Stimulated activated CD8-positive, alpha-beta memory T cell treated with anti-CD3 and anti-CD28 coated beads, Interleukin-2, amount 100 ng/mL, for 48 hours (primary cell): ENCODE measurements around the gene POLH.

Experiments
- DNase-seq, 2 donors: peaks; one replicate each; pipeline ENCODE4 v3.0.0-alpha.2; 2020; ENCODE audit warnings: low read depth in 2 of 2

The POLH gene

DNA sequence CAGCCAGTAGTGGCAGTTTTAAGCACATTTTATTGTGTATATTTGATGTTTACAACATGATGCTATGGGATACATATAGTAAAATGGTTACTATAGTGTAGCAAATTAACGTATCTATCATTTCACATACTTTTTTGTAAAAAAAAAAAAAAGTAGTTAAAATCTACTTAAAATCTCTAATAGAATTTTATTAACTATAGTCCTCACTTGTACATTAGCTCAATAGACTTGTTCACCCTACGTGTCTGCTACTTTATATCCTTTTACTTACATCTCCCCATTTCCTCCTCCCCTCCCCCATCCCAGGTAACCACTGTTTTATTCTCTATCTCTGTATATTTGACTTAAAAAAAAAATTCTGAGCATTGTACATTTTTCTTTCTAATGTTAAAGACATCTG lies 30.0 kb downstream of the POLH start:
- no peak for DNase-seq

DNA sequence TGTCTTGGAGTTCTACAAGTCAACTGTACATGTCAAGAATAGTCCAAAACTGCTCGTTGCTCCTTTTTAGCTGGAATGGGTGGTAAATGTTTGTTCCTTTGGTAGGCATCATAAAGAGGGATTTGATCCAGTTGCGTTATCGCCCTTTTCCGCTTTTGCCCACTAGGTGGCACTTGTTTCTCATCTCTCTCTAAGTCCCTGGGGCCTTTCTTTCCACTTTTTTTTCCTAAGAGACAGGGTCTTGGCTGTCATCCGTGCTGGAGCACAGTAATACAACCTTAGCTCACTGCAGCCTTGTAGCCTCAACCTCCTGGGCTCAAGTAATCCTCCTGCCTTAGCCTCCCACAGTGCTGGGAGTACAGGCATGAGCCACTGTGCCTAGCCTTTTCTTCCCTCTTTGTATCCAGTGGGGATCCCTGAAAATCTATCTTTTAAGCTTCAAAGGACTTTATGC lies 32.4 kb downstream of the POLH start:
- DNase-seq: peak; percentile 25 to 45

DNA sequence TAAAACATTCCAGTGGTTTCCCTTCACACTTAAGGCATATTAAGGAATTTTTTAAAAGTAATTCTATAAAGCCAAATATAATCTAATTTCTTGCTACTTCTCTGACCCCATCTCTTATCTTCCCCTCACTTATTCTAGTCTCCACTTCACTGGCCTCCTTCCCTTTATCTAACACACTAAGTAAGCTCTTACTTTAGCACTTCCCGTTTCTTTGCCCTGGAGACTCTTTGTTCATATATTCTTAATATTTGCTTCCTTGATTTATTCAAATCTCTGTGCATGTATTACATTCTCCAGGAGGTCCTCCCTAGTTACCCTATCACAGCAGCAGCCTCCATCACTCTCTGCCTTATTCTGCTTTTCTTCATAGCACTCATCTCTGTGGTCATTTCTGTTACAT lies 32.8 kb downstream of the POLH start:
- DNase-seq: no peak

DNA sequence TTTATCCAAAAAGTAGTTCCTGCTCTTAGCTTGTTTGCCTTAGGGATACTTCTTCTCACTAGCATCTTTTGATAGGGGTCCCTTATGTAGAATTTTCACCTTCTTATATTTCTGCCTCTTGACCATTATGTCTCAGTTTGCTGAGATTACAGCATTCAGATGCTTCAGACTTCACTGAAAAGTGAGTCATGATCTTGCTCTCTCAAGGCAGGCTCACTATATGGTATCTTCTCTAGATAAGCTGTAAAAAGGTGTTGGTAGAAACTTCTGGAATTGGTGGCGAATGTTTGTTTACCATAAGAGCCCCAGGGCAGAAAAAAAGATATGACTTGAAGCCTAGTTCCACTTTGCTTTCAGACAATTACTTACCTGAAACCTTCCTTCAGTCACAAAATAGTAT lies 33.4 kb downstream of the POLH start:
- DNase-seq: no peak

DNA sequence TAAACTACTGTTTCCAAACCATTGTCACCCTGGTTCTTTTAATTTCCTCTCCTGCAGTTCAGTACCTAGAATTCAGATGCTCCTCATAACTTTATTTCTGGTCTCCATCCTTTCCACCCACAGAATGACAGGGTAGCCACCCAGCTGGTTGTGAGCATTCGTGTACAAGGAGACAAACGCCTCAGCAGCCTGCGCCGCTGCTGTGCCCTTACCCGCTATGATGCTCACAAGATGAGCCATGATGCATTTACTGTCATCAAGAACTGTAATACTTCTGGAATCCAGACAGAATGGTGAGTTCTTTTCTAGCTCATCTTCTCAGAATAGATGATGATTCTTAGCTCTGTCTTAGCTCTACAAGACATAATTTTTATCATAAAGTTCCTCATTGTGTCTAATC lies 34.4 kb downstream of the POLH start:
- DNase-seq: no peak

DNA sequence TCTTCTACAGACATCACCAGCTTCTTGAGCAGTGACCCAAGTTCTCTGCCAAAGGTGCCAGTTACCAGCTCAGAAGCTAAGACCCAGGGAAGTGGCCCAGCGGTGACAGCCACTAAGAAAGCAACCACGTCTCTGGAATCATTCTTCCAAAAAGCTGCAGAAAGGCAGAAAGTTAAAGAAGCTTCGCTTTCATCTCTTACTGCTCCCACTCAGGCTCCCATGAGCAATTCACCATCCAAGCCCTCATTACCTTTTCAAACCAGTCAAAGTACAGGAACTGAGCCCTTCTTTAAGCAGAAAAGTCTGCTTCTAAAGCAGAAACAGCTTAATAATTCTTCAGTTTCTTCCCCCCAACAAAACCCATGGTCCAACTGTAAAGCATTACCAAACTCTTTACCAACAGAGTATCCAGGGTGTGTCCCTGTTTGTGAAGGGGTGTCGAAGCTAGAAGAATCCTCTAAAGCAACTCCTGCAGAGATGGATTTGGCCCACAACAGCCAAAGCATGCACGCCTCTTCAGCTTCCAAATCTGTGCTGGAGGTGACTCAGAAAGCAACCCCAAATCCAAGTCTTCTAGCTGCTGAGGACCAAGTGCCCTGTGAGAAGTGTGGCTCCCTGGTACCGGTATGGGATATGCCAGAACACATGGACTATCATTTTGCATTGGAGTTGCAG lies 37.9 kb downstream of the POLH start:
- no peak for DNase-seq

DNA sequence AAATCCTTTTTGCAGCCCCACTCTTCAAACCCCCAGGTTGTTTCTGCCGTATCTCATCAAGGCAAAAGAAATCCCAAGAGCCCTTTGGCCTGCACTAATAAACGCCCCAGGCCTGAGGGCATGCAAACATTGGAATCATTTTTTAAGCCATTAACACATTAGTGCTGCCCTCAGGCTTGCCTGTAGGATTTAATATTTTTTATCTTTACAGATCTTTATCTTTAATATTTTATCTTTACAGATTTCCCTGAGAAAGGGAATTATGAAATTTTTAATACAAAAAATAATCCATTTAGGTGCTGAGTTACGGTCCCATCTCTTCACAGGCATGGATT lies 38.4 kb downstream of the POLH start:
- DNase-seq: no peak

DNA sequence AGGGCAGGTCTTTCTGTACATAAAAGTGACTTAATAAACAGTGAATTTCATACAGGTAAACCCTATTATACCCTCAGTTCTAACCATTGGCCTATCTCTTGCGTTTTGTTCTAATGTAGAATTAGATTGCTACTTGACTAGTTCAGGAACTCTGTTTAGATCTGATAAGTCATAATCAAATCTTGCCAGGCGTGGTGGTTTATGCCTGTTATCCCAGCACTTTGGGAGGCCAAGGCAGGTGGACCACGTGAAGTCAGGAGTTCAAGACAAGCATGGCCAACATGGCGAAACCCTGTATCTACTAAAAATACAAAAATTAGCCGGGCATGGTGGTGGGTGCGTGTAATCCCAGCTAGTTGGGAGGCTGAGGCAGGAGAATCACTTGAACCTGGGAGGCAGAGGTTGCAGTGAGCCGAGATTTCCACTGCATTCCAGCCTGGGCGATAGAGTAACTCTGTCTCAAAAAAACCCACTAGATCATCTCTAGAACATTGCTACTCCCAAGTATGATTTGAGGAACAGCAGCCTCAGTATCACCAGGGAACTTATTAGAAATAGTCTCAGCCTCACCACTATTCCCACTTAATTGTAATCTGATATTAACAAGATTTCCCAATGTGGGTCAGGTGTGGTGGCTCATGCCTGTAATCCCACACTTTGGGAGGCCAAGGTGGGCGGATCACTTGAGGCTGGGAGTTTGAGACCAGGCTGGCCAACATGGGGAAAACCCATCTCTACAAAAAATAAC lies 40.9 kb downstream of the POLH start:
- no peak for DNase-seq

DNA sequence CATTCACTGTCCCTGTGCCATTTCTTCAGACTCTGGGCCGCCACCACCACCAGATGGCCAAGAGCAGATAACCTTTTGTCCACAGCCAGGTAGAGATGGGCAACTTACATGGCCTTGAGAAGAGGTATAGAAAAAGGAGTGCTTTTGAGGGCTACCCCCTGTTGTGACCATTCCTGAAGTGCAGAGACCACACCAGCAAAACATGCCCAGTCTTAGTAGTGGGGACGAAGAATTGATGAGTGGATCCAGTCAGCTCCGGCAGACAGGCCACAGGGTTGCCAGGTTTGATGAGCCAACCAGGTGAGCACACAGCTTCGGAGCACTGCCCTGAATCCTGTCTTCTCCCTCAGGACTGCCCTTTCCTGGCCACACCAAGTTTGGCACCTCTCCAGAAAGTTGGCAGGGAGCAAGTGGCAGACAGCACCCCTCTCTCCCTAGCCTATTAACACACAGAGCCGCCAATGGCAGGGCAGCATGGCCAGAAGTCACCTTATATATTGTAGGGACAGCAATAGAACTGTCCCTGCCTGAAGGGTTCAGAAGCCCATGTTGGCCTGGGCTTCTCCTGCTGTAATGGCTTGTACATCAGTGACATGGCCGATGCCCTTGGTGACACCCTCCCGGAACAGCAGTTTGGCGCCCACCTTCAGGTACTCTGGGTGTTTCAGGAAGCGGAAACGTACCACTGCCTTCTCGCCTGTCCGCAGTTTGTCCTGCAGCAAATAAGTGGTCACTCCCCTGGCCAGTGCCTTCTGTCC lies 45.3 kb downstream of the POLH start:
- no peak for DNase-seq

DNA sequence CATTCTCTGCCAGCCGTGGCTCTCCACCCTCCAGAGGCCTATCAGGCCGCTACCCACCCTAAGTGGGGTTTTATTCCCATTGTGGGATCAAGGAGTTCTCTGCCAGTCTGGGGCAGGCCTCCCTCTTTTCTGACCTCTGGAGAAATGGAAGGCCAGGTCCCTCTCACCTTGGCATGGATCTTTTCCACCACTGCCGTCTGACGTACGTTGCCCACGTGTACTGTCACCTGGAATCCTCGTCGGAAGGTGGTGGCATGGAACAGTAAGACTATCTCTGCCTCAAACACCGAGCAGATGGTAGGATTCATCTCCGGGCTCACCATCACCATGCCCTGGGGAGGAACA lies 45.8 kb downstream of the POLH start:
- no peak for DNase-seq

DNA sequence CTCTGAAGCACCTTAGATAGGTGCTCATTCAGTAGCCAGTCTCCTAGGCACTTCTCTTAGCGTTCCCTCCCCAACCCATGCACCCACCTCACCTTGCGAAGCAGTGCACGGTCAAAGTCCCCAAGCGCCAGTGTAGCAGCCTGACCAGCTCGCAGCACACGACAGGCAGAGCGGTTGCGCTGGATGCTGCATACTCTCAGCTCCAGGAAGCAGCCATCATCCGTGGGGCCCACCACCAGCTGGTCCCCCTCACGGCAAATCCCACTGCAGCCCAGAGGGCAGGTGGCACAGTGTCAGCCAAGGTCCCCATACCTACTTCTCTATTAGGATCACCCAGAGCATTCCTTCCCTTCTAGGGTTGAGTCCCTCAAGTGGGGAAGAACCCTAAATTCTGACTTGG lies 46.6 kb downstream of the POLH start:
- DNase-seq: no peak

DNA sequence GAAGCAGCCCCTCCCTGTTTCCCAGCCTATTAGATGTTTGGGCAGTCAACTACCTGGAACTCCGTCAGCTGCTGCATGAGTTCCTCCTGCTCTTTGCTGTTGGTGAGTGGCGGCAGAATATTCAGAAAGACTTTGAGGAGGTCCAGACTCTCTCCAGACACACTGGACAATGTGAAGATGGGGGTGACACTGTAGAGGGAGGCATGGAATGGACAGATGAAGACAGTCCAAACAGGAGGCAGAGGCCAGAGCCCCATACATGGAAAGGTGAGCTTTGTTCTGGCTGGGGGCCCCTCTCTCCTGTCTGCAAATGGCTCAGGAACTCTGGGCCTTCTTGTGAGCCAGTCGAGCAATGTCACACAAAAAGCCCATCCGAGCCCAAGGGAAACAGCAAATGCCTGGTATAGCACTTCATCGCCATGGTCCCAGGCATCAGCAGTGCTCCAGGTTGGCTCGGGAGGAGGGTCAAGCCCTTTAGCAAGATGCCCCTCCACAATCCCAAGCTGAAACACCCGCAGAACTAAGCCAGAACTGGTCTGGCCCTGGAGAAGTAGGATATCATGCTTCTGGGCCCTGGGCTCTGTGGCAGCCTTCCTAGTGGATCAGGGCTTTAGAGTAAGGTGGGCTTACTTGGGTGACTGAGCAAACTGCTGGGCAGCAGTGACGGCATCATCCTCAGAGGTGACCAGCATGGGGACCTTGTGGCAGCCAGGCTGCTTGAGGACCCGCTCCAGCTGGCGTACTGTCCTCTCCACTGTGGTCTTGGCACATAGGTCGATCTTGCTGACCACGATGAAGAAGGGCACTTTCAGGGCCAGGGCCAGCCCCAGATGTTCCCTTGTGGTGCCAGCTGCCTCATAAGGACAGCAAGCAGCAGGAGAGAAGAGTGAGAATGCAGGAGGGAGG lies 48.1 kb downstream of the POLH start:
- DNase-seq: no peak

DNA sequence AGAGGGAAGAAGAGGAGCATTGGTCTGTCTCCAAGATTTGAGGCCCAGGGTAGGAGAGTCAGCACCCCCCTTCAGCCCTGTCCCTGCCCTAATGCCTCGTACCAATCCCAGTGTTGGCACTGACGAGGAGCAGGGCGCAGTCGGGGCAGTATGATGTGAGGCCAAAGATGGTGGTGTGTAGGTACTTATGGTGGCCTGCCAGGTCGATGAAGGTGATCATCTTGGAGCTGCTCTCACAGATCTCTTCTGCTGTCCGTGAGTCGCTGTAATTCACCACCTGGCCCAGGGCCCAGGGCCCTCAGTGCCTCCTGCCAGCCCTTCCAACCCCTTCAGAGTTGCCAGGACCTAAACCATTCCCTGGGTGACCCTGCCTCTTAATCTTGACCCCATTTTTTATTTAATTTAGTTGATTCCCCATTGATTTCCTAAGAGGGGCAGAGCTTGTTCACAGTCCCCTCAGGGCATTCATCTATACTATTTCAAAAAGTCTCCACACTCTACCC lies 48.9 kb downstream of the POLH start:
- DNase-seq: no peak

DNA sequence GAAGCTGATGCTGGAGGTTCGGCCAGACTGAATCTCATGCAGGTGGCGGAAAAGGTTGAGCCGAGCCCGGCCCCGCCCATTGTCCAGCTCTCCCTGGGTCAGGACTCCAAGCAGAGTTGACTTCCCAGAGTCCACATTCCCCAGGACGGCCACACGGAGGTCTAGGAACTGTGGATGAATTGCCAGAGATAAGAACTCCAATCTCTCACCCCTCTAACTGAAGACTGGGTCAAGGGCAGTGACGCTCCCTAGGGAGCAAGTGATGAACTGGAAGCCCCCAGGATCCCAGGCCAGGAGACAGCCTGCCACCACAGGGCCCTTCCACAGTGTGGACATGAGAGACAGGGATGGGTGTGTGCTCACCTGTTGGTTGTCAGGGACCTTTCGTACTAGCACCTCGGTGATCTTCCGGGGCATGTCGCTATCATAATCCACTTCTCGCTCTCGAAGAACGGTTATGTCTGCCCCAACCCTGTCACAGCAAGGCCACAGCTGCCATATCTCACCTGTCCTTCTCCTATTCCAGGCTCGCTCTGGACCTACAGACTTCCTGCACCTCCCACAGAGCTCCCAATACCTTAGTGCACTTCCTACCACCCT lies 49.5 kb downstream of the POLH start:
- DNase-seq: no peak

DNA sequence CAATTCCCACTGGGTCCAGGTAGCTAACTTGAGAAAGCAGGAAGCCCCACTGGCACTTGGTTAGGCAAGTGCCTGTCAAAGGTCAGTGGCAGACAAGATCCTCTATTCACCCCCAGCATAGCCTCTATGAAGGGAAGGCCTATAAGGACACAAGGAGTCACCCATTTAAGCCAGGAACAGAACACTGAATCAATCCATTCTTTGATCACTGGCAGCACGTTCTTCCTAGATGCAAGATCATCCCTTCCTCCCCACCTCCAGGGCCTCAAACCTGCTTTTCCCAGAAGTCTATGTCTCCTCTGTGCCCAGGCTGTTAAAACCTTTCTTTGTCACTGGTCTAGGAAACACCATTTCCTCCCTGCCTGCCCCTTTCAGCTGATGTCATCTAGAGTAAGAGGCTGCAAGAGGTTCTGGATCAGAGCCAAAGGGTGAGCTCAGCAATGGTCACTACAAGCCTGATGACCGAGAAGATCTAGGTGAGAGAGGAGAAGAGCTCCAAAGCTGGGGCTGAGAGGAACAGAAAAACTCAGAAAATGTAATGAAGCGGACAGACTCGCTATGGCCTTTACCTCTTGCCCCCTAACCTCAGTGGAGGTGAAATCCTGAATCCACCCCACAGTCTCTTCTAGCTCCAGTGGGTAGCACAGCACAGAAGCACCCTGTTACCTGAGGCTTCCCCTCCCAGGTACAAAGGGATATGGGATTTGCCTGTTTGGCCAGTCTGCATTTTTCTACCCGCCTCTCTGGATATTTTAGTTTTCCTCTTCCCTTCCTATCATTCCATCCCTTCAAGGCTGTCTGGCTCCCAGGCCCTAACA lies 51.2 kb downstream of the POLH start:
- DNase-seq: no peak

DNA sequence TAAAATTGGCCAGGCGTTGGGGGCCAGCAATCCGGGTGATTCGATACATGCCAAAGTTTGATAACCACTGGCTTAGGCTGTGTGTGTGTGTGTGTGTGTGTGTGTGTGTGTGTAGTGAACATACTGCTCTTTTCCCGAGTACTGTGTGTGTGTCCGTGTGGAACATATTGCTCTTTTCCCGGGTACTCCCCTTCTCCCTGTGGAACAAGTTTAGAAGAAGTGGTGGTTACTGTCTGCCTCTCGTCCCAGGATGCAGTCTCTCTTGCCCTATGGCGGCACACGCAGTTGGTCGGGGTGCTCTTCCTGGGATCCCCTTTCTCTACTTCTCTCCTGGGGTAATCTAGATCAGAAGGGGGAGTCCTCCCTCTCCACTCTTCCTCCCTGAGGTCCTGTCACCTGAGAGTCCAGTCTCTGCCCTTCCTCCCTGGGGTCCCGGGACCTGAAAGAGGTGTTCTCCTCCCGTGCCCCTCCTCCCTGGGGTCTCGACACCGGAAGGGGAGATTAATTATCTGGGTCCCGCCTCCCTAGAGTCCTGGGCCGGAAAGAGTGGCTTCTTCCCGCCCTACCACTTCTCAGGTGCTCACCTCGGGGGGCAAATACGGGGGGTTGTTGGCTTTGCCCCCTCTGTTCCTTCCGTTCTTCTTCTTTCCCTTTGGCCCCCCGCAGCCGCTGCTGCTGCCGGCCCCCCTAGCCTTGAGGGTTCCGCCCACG lies 52.6 kb downstream of the POLH start:
- peak; percentile 38 to 44 for DNase-seq

DNA sequence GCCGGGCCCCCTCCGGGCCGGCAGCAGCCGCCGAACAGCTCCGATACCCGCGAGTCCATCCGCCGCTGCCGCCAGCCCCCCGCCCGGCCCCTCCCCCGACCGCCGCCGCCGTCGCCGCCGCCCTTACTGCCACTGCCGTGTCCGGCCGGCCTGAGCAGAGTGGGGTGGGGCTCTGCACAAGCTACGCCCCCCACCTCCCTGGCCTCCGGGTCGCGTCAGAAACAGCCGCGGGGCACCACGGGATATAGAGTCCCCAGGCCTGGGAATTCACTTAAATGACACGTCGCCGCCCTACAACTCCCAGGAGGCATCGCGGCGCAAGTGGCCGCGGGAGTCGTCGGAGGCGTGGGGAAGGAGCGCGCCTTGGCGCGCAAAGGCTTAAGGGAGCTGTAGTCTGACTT lies 53.1 kb downstream of the POLH start, which contains the start of gene GTPBP2:
TSS of gene GTPBP2 (minus strand) at position 161 of the 401 bp plus-strand sequence. CDS start at position 59, 102 bp downstream.
- DNase-seq: peak; percentile 92 to 96

DNA sequence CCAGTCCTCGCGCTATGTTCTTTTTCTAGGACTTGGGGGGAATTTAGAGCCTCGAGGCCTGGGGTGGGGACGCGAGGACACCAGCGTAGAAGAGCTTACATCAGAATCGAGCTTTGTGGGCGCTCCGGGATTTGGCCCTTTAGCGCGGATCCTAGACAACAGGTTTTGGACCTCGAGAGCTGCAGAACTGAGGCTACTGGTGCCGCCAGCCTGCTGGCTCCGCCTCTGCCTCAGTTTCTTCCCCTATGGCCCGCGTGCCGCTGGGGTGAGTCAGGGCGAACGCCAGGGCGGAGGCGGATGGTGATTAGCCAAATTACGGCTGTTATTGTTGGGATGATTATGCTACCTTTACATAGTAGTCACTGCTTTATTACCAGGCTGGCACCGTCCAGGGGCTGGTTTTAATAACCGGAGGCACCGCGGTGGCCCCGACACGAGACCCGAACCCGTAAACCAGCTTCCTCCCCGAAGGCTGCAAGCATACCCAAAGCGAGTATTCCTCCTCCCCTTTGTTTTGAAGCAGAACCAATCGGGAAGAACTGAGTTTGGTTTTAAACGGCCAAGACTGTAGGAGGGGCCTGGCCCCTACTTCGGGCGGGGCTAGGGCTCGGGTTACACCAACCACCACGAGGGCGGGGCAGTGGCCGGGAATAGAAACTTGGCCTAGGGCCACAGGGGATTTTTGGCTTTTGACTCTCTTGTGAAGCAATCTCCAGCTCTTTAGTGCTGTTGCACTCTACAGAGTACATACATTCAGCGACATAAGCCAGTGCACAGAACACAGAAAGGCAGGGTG lies 53.7 kb downstream of the POLH start:
- DNase-seq: peak; percentile 86 to 87
